IMR-90 (cell line): Measurements from ENCODE around the gene NEXN. TPM values are rescaled to one million over a fixed set of nuclear protein-coding genes. Genes with fewer than 3 reads are reported as not detected.

ENCODE experiments used
- ATAC-seq: fragments of 200-7000 bp; cut with Tn5 transposase; 2 replicates; pipeline ENCODE4 v1.9.1; 2020; ENCODE audit warnings: low read depth, mild to moderate bottlenecking, moderate library complexity
- BruUV-seq: library from RNA; stranded (reverse); fragments of 400-500 nt; replicated peaks from 2 replicates; lab custom pipeline; 2021; lab: Mats Ljungman, UMichigan
- CTCF ChIA-PET: fragments of 300-600 bp; formaldehyde crosslinking; extraction: SDS; loops from one replicate; lab custom pipeline; 2021; ENCODE audit warnings: antibody characterized with exemption; lab: Yijun Ruan, JAX
- POLR2A ChIA-PET: fragments of 300-600 bp; sonication (Branson Sonifier 250); formaldehyde crosslinking; loops from one replicate; lab custom pipeline; 2022; ENCODE audit warnings: antibody characterized with exemption; ENCODE audit not compliant: unreplicated experiment; lab: Charles Lee
- DNase-seq: peaks from one replicate; pipeline ENCODE4 v3.0.0; 2013
- H2AFZ ChIP-seq: replicated peaks from 2 replicates; pipeline ENCODE3; 2013; ENCODE audit warnings: low read length, mild to moderate bottlenecking; ENCODE audit not compliant: poor library complexity
- H2AK5ac ChIP-seq: 2 replicates; pipeline ENCODE4 v1.6.1; 2013; ENCODE audit warnings: low read depth, low read length, inconsistent platforms
- H2AK9ac ChIP-seq: replicated peaks from 2 replicates; pipeline ENCODE3; 2013; ENCODE audit warnings: mild to moderate bottlenecking, low read depth, low read length, moderate library complexity; ENCODE audit not compliant: poor library complexity
- H2BK120ac ChIP-seq: 2 replicates; pipeline ENCODE4 v1.6.1; 2013; ENCODE audit warnings: low read depth, low read length, inconsistent platforms
- H2BK15ac ChIP-seq: 3 replicates; pipeline ENCODE4 v1.6.1; 2013; ENCODE audit warnings: low read depth, low read length, inconsistent platforms
- H2BK20ac ChIP-seq: 2 replicates; pipeline ENCODE4 v1.6.1; 2013; ENCODE audit warnings: low read depth, mild to moderate bottlenecking, inconsistent platforms, low read length, moderate library complexity
- H2BK5ac ChIP-seq: 2 replicates; pipeline ENCODE4 v1.6.1; 2013; ENCODE audit warnings: mild to moderate bottlenecking, low read depth, low read length, inconsistent platforms; ENCODE audit not compliant: poor library complexity, severe bottlenecking
- H3K14ac ChIP-seq: replicated peaks from 2 replicates; pipeline ENCODE4 v1.6.1; 2013; ENCODE audit warnings: low read depth, low read length, inconsistent platforms
- H3K18ac ChIP-seq: 2 replicates; pipeline ENCODE4 v1.6.1; 2013; ENCODE audit warnings: low read depth, low read length, control low read depth
- H3K23ac ChIP-seq: 2 replicates; pipeline ENCODE4 v1.6.1; 2013; ENCODE audit warnings: low read depth, low read length, inconsistent platforms
- H3K27ac ChIP-seq: 2 replicates; pipeline ENCODE4 v1.5.1; 2013; ENCODE audit warnings: mild to moderate bottlenecking, control low read depth, low read length; ENCODE audit not compliant: insufficient read depth
- H3K27me3 ChIP-seq: 2 replicates; pipeline ENCODE4 v1.6.1; 2013; ENCODE audit warnings: low read length; ENCODE audit not compliant: control insufficient read depth, insufficient read depth
- H3K36me3 ChIP-seq: 2 replicates; pipeline ENCODE4 v1.6.1; 2013; ENCODE audit warnings: low read length, mixed read lengths; ENCODE audit not compliant: control insufficient read depth, insufficient read depth
- H3K4ac ChIP-seq: 2 replicates; pipeline ENCODE4 v1.6.1; 2013; ENCODE audit warnings: low read depth, low read length, inconsistent platforms
- H3K4me1 ChIP-seq: 2 replicates; pipeline ENCODE4 v1.6.1; 2013; ENCODE audit warnings: low read length, mixed read lengths; ENCODE audit not compliant: control insufficient read depth, insufficient read depth
- H3K4me2 ChIP-seq: 2 replicates; pipeline ENCODE4 v1.6.1; 2013; ENCODE audit warnings: low read depth, mild to moderate bottlenecking, control low read depth, low read length, moderate library complexity
- H3K4me3 ChIP-seq: 2 replicates; pipeline ENCODE4 v1.5.1; 2013; ENCODE audit warnings: low read depth, mild to moderate bottlenecking, control low read depth, low read length, moderate library complexity; ENCODE audit not compliant: insufficient read depth
- H3K56ac ChIP-seq: 2 replicates; pipeline ENCODE4 v1.6.1; 2013; ENCODE audit warnings: low read length, inconsistent platforms; ENCODE audit not compliant: insufficient read depth; ENCODE audit errors: extremely low read depth
- H3K79me1 ChIP-seq, 2 experiments: 2 replicates each; pipeline ENCODE4 v1.6.1; 2013; ENCODE audit warnings: low read length in 2 of 2, inconsistent platforms in 1 of 2, low read depth in 1 of 2
- H3K9ac ChIP-seq: 2 replicates; pipeline ENCODE4 v1.6.1; 2013; ENCODE audit warnings: low read depth, low read length, control low read depth
- H3K9me1 ChIP-seq: 2 replicates; pipeline ENCODE4 v1.6.1; 2013; ENCODE audit warnings: low read length, inconsistent platforms; ENCODE audit not compliant: insufficient read depth
- H3K9me3 ChIP-seq: 2 replicates; pipeline ENCODE4 v1.6.1; 2013; ENCODE audit warnings: low read length; ENCODE audit not compliant: control insufficient read depth, insufficient read depth
- H4K20me1 ChIP-seq: 2 replicates; pipeline ENCODE4 v1.6.1; 2013; ENCODE audit warnings: low read length, inconsistent platforms; ENCODE audit not compliant: insufficient read depth
- H4K5ac ChIP-seq: 2 replicates; pipeline ENCODE4 v1.6.1; 2013; ENCODE audit warnings: mild to moderate bottlenecking, low read depth, low read length, control low read depth
- H4K8ac ChIP-seq, 2 experiments: 2 replicates each; pipeline ENCODE4 v1.6.1; 2013; ENCODE audit warnings: low read depth in 2 of 2, low read length in 2 of 2, control low read depth in 1 of 2, inconsistent platforms in 1 of 2
- H4K91ac ChIP-seq: 2 replicates; pipeline ENCODE4 v1.6.1; 2013; ENCODE audit warnings: low read depth, low read length, inconsistent platforms; ENCODE audit not compliant: insufficient read depth
- BHLHE40 ChIP-seq: fragments of 150-350 bp; IDR thresholded peaks from 2 replicates; pipeline ENCODE4 v1.6.1; 2016; ENCODE audit warnings: mild to moderate bottlenecking, low read depth, low read length
- CHD1 ChIP-seq: IDR thresholded peaks from 2 replicates; pipeline ENCODE4 v1.6.1; 2012; ENCODE audit warnings: low read depth, low read length, improper control_type of control experiment
- CTCF ChIP-seq: conservative IDR thresholded peaks from 2 replicates; pipeline ENCODE4 v1.5.1; 2012; ENCODE audit warnings: mild to moderate bottlenecking, low read depth, low read length, improper control_type of control experiment
- ELK1 ChIP-seq: fragments of 150-350 bp; IDR thresholded peaks from 2 replicates; pipeline ENCODE4 v1.6.1; 2016; ENCODE audit warnings: low read depth, mild to moderate bottlenecking, low read length, moderate library complexity, borderline replicate concordance
- FOS ChIP-seq: fragments of 150-350 bp; IDR thresholded peaks from 2 replicates; pipeline ENCODE4 v1.6.1; 2016; ENCODE audit warnings: low read depth, low read length
- MAFK ChIP-seq: IDR thresholded peaks from 2 replicates; pipeline ENCODE4 v1.6.1; 2012; ENCODE audit warnings: low read depth, low read length, improper control_type of control experiment
- MAZ ChIP-seq: IDR thresholded peaks from 2 replicates; pipeline ENCODE4 v1.6.1; 2012; ENCODE audit warnings: low read depth, mild to moderate bottlenecking, low read length, improper control_type of control experiment, moderate library complexity, borderline replicate concordance
- MXI1 ChIP-seq: IDR thresholded peaks from 2 replicates; pipeline ENCODE4 v1.6.1; 2012; ENCODE audit warnings: low read depth, mild to moderate bottlenecking, low read length, moderate library complexity, borderline replicate concordance
- NFE2L2 ChIP-seq: fragments of 150-350 bp; IDR thresholded peaks from 2 replicates; pipeline ENCODE4 v1.6.1; 2016; ENCODE audit warnings: low read depth, mild to moderate bottlenecking, low read length
- POLR2A ChIP-seq: IDR thresholded peaks from 2 replicates; pipeline ENCODE4 v1.6.1; 2012; ENCODE audit warnings: mild to moderate bottlenecking, low read depth, low read length
- RAD21 ChIP-seq: IDR thresholded peaks from 2 replicates; pipeline ENCODE4 v1.6.1; 2012; ENCODE audit warnings: low read length, improper control_type of control experiment
- RCOR1 ChIP-seq: IDR thresholded peaks from 2 replicates; pipeline ENCODE4 v1.6.1; 2012; ENCODE audit warnings: mild to moderate bottlenecking, low read length, improper control_type of control experiment; ENCODE audit not compliant: insufficient replicate concordance
- SMC3 ChIP-seq: fragments of 150-350 bp; IDR thresholded peaks from 2 replicates; pipeline ENCODE4 v1.6.1; 2016; ENCODE audit warnings: low read depth, mild to moderate bottlenecking, antibody characterized with exemption, low read length, moderate library complexity
- USF2 ChIP-seq: fragments of 150-350 bp; IDR thresholded peaks from 2 replicates; pipeline ENCODE4 v1.6.1; 2017; ENCODE audit warnings: mild to moderate bottlenecking, antibody characterized with exemption, low read length, low read depth
- WGBS, 2 experiments: methylation state at CpG; one replicate each; pipeline versions ENCODE4 v1.1.5 to v1.1.7; 2013; ENCODE audit warnings: missing lambda C conversion rate in 2 of 2; ENCODE audit not compliant: insufficient read length in 1 of 2; ENCODE audit errors: extremely low coverage in 2 of 2; 5-methylcytosine and 5-hydroxymethylcytosine counted together
- dilution Hi-C: fragments of 300-500 bp; cut with HindIII; formaldehyde crosslinking; loops from one replicate; pipeline ENCODE4 v1.14.3; 2018; ENCODE audit warnings: low sequenced_read_pairs; ENCODE audit not compliant: unreplicated experiment
- in situ Hi-C: fragments of 300-500 bp; cut with MboI; formaldehyde crosslinking; loops from 3 replicates; pipeline ENCODE4 v1.14.3; 2019; ENCODE audit warnings: low sequenced_read_pairs, inconsistent platforms, mixed read lengths
- intact Hi-C: fragments of 100-400 bp; cut with micrococcal nuclease; formaldehyde crosslinking; loops from 2 replicates; pipeline ENCODE4 v1.10.0; 2022
- polyA plus RNA-seq, 3 experiments: library from polyadenylated mRNA; depleted of rRNA; stranded (reverse); fragments of >200 nt; gene quantifications; 2 replicates each; pipeline ENCODE4 v1.2.3, GENCODE V29; 2012; ENCODE audit warnings: low replicate concordance in 1 of 3
- total RNA-seq: library from RNA; depleted of rRNA; stranded (reverse); fragments of >200 nt; gene quantifications from 2 replicates; pipeline ENCODE4 v1.2.3, GENCODE V29; 2012

NEXN gene
- total and polyA plus RNA-seq, 2 of the 4 experiments (the other 2 are of a cell fraction): 5.2 to 16.1 TPM

- Histone ChIP-seq H4K5ac (no peak overlapping the region), H3K27me3 (no peaks in the 10 kb centered on the region), H3K56ac (no peak overlapping the region), H3K27ac (no peak overlapping the region), H3K4ac (no peak overlapping the region), H2AK9ac (no peak overlapping the region), H4K20me1 (peaks cover 57% of the 10 kb centered on the region), H3K9me1 (peaks cover 12% of the 10 kb centered on the region), H2BK15ac (no peak overlapping the region), H3K79me1 (peaks cover 17 to 50% of the 10 kb centered on the region in 2 experiments), H2BK120ac (no peak overlapping the region), H3K23ac (peak overlapping the region; percentile 43; the same call in 1 of the 2 replicates), H3K4me1 (peaks cover 2% of the 10 kb centered on the region), H2AFZ (no peak overlapping the region), H4K91ac (no peak overlapping the region), H3K4me2 (no peak overlapping the region), H3K18ac (no peak overlapping the region), H3K9ac (no peak overlapping the region), H3K36me3 (peaks cover 17% of the 10 kb centered on the region), H3K4me3 (no peak overlapping the region), H2BK5ac (peak overlapping the region; percentile 33), H3K9me3 (no peaks in the 10 kb centered on the region), H2AK5ac (no peak overlapping the region), H4K8ac (no peak overlapping the region), H3K14ac (no peak overlapping the region), H2BK20ac (no peak overlapping the region)
- TF ChIP-seq RAD21: no peak
- no peak for TF ChIP-seq MAZ
- TF ChIP-seq FOS: no peak
- no peak for TF ChIP-seq USF2
- no peak for TF ChIP-seq SMC3
- TF ChIP-seq CHD1: no peak
- no peak for TF ChIP-seq CTCF
- TF ChIP-seq ELK1: no peak
- TF ChIP-seq BHLHE40: no peak
- TF ChIP-seq MXI1: no peak
- no peak for TF ChIP-seq MAFK
- no peak for TF ChIP-seq RCOR1
- TF ChIP-seq NFE2L2: no peak
- no peak for TF ChIP-seq POLR2A
- dilution Hi-C loops (no loop called here), intact Hi-C loops (loop anchor here (10.0 kb wide), 1 partner anchor 761 kb away; no protein-coding TSS in a partner anchor), in situ Hi-C loops (no loop called here)
- ChIA-PET POLR2A (no interaction called here), CTCF (no interaction called here)
- ATAC-seq (no peak), DNase-seq (no peak)
- no TSS peak for BruUV-seq
- no CpG with 5 or more reads among the region's 1 CpG for WGBS, 2 experiments
These were observed 17.2 kb downstream of the NEXN start for GRCh38 chr1:77905603-77906002.
